HFF-Myc (cell line): ENCODE results near the gene CTDP1.

Experiments used
- DNase-seq: peaks from one replicate; pipeline ENCODE4 v3.0.0-alpha.2; 2011; ENCODE audit warnings: low read depth; ENCODE audit errors: extremely low read depth
- H3K4me3 ChIP-seq: replicated peaks from 2 replicates; pipeline ENCODE4 v1.5.1; 2011; ENCODE audit warnings: low read depth, mild to moderate bottlenecking, control low read depth, low read length
- CTCF ChIP-seq: IDR thresholded peaks from 2 replicates; pipeline ENCODE4 v1.5.1; 2012; ENCODE audit warnings: mild to moderate bottlenecking, low read depth, low read length, control low read depth; ENCODE audit errors: missing control alignments

The CTDP1 gene

GRCh38 chr18:79659733-79660132, 19.9 kb upstream of the CTDP1 start:
- no peak overlapping the region for H3K4me3 ChIP-seq
- TF ChIP-seq CTCF, result no peak
- no peak for DNase-seq

- no peak overlapping the region for H3K4me3 ChIP-seq
- no peak for TF ChIP-seq CTCF
- DNase-seq, result no peak
Observed at GRCh38 chr18:79662034-79662433, 17.6 kb upstream of the CTDP1 start.

DNA sequence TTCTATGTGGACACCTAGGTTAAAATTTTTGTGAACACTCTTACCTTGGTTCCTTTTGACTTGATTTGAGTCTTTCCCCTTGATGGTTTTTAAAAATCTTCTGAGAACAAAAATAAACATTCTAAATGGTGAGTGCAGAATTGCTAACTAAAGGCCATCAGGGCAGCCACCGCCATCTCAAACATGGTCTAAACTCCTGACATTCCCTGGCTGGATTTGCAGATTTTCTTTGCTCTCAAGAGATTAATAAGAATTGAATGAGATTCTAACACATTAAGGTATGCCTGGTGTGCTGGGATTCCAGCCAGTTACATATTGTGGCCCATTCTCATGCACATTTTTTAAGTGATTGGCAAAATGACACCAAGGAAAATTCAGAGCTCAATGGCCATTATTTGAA, 17.2 kb upstream of the CTDP1 start:
- DNase-seq, result no peak
- TF ChIP-seq CTCF, result no peak
- H3K4me3 ChIP-seq, result no peak overlapping the region

GRCh38 chr18:79664525-79665125, 15.0 kb upstream of the CTDP1 start:
- no peak for TF ChIP-seq CTCF
- DNase-seq, result peak; percentile 15

GRCh38 chr18:79668203-79668602, 11.4 kb upstream of the CTDP1 start:
- no peak for DNase-seq
- TF ChIP-seq CTCF, result no peak
- H3K4me3 ChIP-seq, result no peak overlapping the region

More at GRCh38 chr18:79664525-79665125, 15.0 kb upstream of the CTDP1 start:
- no peak overlapping the region for H3K4me3 ChIP-seq

GRCh38 chr18:79672490-79673276, 6.9 kb upstream of the CTDP1 start:
- H3K4me3 ChIP-seq, result no peak overlapping the region
- TF ChIP-seq CTCF, result no peak
- no peak for DNase-seq

- DNase-seq, result no peak
- H3K4me3 ChIP-seq, result no peak overlapping the region
- no peak for TF ChIP-seq CTCF
Observed at GRCh38 chr18:79677221-79677620, 2.4 kb upstream of the CTDP1 start.
